OCI-LY7 (cell line): Measurements from ENCODE around the gene POLA1. TPM values are rescaled to one million over a fixed set of nuclear protein-coding genes. Genes with fewer than 3 reads are reported as not detected.

ENCODE experiments used
- BruUV-seq: library from RNA; stranded (reverse); fragments of 400-500 nt; replicated peaks from 2 replicates; lab custom pipeline; 2021; lab: Mats Ljungman, UMichigan
- CTCF ChIA-PET: fragments of 300-600 bp; sonication (Branson Sonifier 250); formaldehyde crosslinking; loops from one replicate; lab custom pipeline; 2022; ENCODE audit warnings: antibody characterized with exemption; ENCODE audit not compliant: unreplicated experiment; lab: Charles Lee
- POLR2A ChIA-PET: fragments of 300-600 bp; sonication (Branson Sonifier 250); formaldehyde crosslinking; loops from one replicate; lab custom pipeline; 2022; ENCODE audit warnings: antibody characterized with exemption; lab: Charles Lee
- DNase-seq: peaks from one replicate; pipeline ENCODE4 v3.0.0-alpha.2; 2015; ENCODE audit warnings: low spot score
- H2AFZ ChIP-seq: fragments of 200-600 bp; sonication (generic), shearing (Covaris generic); 2 replicates; pipeline ENCODE4 v1.6.1; 2014; ENCODE audit warnings: mild to moderate bottlenecking, antibody characterized with exemption, low read length, moderate library complexity
- H3K27ac ChIP-seq: fragments of 200-600 bp; sonication (generic); 2 replicates; pipeline ENCODE4 v1.5.1; 2014; ENCODE audit warnings: mixed run types, low read depth, mild to moderate bottlenecking, moderate library complexity, low read length, inconsistent platforms; ENCODE audit not compliant: poor library complexity, severe bottlenecking
- H3K36me3 ChIP-seq: fragments of 200-600 bp; sonication (generic); 2 replicates; pipeline ENCODE4 v1.6.1; 2014; ENCODE audit warnings: mild to moderate bottlenecking, antibody characterized with exemption, low read length, moderate library complexity, mixed read lengths; ENCODE audit not compliant: insufficient read depth
- H3K4me1 ChIP-seq: fragments of 200-600 bp; sonication (generic); 2 replicates; pipeline ENCODE4 v1.5.1; 2014; ENCODE audit warnings: mild to moderate bottlenecking, low read length; ENCODE audit not compliant: insufficient read depth, poor library complexity, severe bottlenecking
- H3K4me2 ChIP-seq: fragments of 200-600 bp; sonication (generic); 2 replicates; pipeline ENCODE4 v1.6.1; 2014; ENCODE audit warnings: mild to moderate bottlenecking, low read length
- H3K4me3 ChIP-seq: fragments of 200-600 bp; sonication (generic); 2 replicates; pipeline ENCODE4 v1.5.1; 2014; ENCODE audit warnings: mild to moderate bottlenecking, low read depth, low read length; ENCODE audit not compliant: poor library complexity, severe bottlenecking
- H3K79me2 ChIP-seq: fragments of 200-600 bp; sonication (generic); 2 replicates; pipeline ENCODE4 v1.6.1; 2016; ENCODE audit warnings: low read depth, mild to moderate bottlenecking, low read length, moderate library complexity, mixed read lengths; ENCODE audit not compliant: insufficient read depth
- H3K9me2 ChIP-seq: fragments of 200-600 bp; sonication (generic); 2 replicates; pipeline ENCODE4 v1.6.1; 2016; ENCODE audit warnings: mild to moderate bottlenecking, low read length, mixed read lengths; ENCODE audit not compliant: insufficient read depth
- H3K9me3 ChIP-seq: fragments of 200-600 bp; sonication (generic); 2 replicates; pipeline ENCODE4 v1.6.1; 2014; ENCODE audit warnings: mild to moderate bottlenecking, mixed run types, low read length, mixed read lengths
- H4K20me1 ChIP-seq: fragments of 200-600 bp; sonication (generic); 2 replicates; pipeline ENCODE4 v1.6.1; 2014; ENCODE audit warnings: mild to moderate bottlenecking, antibody characterized with exemption, low read length, moderate library complexity, mixed read lengths; ENCODE audit not compliant: insufficient read depth
- CTCF ChIP-seq: fragments of 200-600 bp; sonication (generic); conservative IDR thresholded peaks from 2 replicates; pipeline ENCODE4 v1.5.1; 2014; ENCODE audit warnings: mild to moderate bottlenecking, antibody characterized with exemption, low read length, moderate library complexity, mixed read lengths
- EZH2phosphoT487 ChIP-seq: fragments of 200-600 bp; sonication (generic); IDR thresholded peaks from 2 replicates; pipeline ENCODE4 v1.6.1; 2018; ENCODE audit warnings: low read depth, borderline replicate concordance, mild to moderate bottlenecking, mixed run types, antibody characterized with exemption, low read length, moderate library complexity, mixed read lengths
- intact Hi-C: fragments of 100-400 bp; cut with micrococcal nuclease; formaldehyde crosslinking; loops from one replicate; pipeline ENCODE4 v1.10.0; 2022; ENCODE audit not compliant: unreplicated experiment
- total RNA-seq, 2 experiments: library from RNA; depleted of rRNA in 1 of 2; stranded (reverse); fragments of >200 nt in 1 of 2; shearing (Covaris generic) in 1 of 2; gene quantifications; 2 replicates each; pipeline ENCODE4 v1.2.3, GENCODE V29; 2014 to 2022

Gene POLA1
- total RNA-seq, 2 experiments from 2014 or later: 58.0 to 65.1 TPM

- BruUV-seq: no TSS peak
- no peak overlapping the region for H3K27ac ChIP-seq
- H3K4me2 ChIP-seq: no peak overlapping the region
- H3K9me2 ChIP-seq: no peaks in the 10 kb centered on the region
- no peaks in the 10 kb centered on the region for H4K20me1 ChIP-seq
- no peaks in the 10 kb centered on the region for H3K4me1 ChIP-seq
- H3K79me2 ChIP-seq: no peaks in the 10 kb centered on the region
- POLR2A ChIA-PET: interaction anchor here (0.7 kb wide), 1 partner anchor 26 kb away, joined by 3 read pairs; no protein-coding TSS in a partner anchor
- H3K4me3 ChIP-seq: no peak overlapping the region
- intact Hi-C loops: no loop called here
- CTCF ChIA-PET: no interaction called here
- peaks cover 5% of the 10 kb centered on the region; the same call in 1 of the 2 replicates for H3K36me3 ChIP-seq
- no peaks in the 10 kb centered on the region for H3K9me3 ChIP-seq
- no peak for DNase-seq
- TF ChIP-seq CTCF: no peak
- TF ChIP-seq EZH2phosphoT487: no peak
- no peak overlapping the region for H2AFZ ChIP-seq
Observed at GRCh38 chrX:24965372-24965771, 271.7 kb downstream of the POLA1 start.

- ChIA-PET POLR2A (no interaction called here), CTCF (no interaction called here)
- no peak overlapping the region for H3K4me3 ChIP-seq
- no peaks in the 10 kb centered on the region for H3K9me3 ChIP-seq
- H2AFZ ChIP-seq: no peak overlapping the region
- H3K79me2 ChIP-seq: no peaks in the 10 kb centered on the region
- TF ChIP-seq EZH2phosphoT487: no peak
- TF ChIP-seq CTCF: no peak
- peaks cover 10% of the 10 kb centered on the region for H3K36me3 ChIP-seq
- H3K4me1 ChIP-seq: no peaks in the 10 kb centered on the region
- intact Hi-C loops: no loop called here
- BruUV-seq: no TSS peak
- H3K4me2 ChIP-seq: no peak overlapping the region
- H3K9me2 ChIP-seq: no peaks in the 10 kb centered on the region
- H3K27ac ChIP-seq: no peak overlapping the region
- no peaks in the 10 kb centered on the region for H4K20me1 ChIP-seq
- DNase-seq: no peak
Observed at GRCh38 chrX:24969812-24970211, 276.1 kb downstream of the POLA1 start.

DNA sequence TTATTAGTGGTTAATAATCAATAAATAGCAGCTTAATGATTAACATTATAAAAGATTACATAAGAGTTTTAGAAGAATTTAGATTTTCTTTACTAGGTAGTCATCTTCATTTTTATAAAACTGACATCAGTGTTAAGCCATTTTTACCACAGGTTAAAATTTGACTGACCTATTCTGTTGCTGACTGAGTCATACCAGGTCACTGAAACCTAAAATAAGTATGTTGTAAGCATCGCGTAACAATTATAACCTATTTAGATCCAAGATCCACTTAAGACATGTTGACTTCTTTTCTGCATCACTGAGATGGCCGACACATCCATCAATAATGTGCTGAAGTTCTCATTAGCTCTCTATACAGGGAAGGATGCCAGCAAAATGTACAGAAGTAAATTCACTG lies 285.4 kb downstream of the POLA1 start:
- Histone ChIP-seq H3K9me2 (no peaks in the 10 kb centered on the region), H3K4me3 (no peak overlapping the region), H2AFZ (no peak overlapping the region), H3K27ac (no peak overlapping the region), H3K4me2 (no peak overlapping the region), H3K79me2 (no peaks in the 10 kb centered on the region), H3K36me3 (peaks cover 9% of the 10 kb centered on the region; the same call in 1 of the 2 replicates), H3K4me1 (no peaks in the 10 kb centered on the region), H3K9me3 (no peaks in the 10 kb centered on the region), H4K20me1 (no peaks in the 10 kb centered on the region)
- ChIA-PET POLR2A (no interaction called here), CTCF (no interaction called here)
- no peak for DNase-seq
- intact Hi-C loops: no loop called here
- TF ChIP-seq EZH2phosphoT487: no peak
- no TSS peak for BruUV-seq
